HEK293T (cell line): Measurements from ENCODE around the gene EBF3.

Source experiments
- CTCF ChIA-PET: fragments of 350-600 bp; formaldehyde crosslinking; extraction: SDS; loops from one replicate; lab custom pipeline; 2021; ENCODE audit warnings: antibody characterized with exemption, inconsistent platforms; lab: Yijun Ruan, JAX
- POLR2A ChIA-PET: fragments of 350-600 bp; formaldehyde crosslinking; extraction: SDS; loops from one replicate; lab custom pipeline; 2020; ENCODE audit warnings: antibody characterized with exemption, inconsistent platforms; lab: Yijun Ruan, JAX
- DNase-seq: peaks from one replicate; pipeline ENCODE4 v3.0.0; 2012; ENCODE audit warnings: mixed read lengths; ENCODE audit errors: extremely low spot score
- ARNT ChIP-seq: fragments of 450-650 bp; IDR thresholded peaks from 2 replicates; pipeline ENCODE4 v1.6.1; 2017; ENCODE audit warnings: mild to moderate bottlenecking
- BHLHE40 ChIP-seq: fragments of 450-650 bp; IDR thresholded peaks from 2 replicates; pipeline ENCODE4 v1.6.1; 2016; ENCODE audit warnings: mild to moderate bottlenecking, moderate library complexity, borderline replicate concordance
- CTBP1 ChIP-seq: fragments of 450-650 bp; IDR thresholded peaks from 2 replicates; pipeline ENCODE4 v1.6.1; 2016; ENCODE audit warnings: borderline replicate concordance
- ELF4 ChIP-seq: fragments of 450-650 bp; IDR thresholded peaks from 2 replicates; pipeline ENCODE4 v1.6.1; 2017; ENCODE audit warnings: antibody characterized with exemption
- FOXA1 ChIP-seq: fragments of 450-650 bp; IDR thresholded peaks from 2 replicates; pipeline ENCODE4 v1.6.1; 2016; ENCODE audit warnings: mild to moderate bottlenecking
- FOXK2 ChIP-seq: fragments of 450-650 bp; IDR thresholded peaks from 2 replicates; pipeline ENCODE4 v1.6.1; 2016; ENCODE audit warnings: mild to moderate bottlenecking
- FOXM1 ChIP-seq: fragments of 450-650 bp; IDR thresholded peaks from 2 replicates; pipeline ENCODE4 v1.6.1; 2017; ENCODE audit warnings: mild to moderate bottlenecking, borderline replicate concordance
- HDGF ChIP-seq: fragments of 450-650 bp; IDR thresholded peaks from 2 replicates; pipeline ENCODE4 v1.6.1; 2017; ENCODE audit warnings: antibody characterized with exemption, borderline replicate concordance
- L3MBTL2 ChIP-seq: fragments of 450-650 bp; conservative IDR thresholded peaks from 2 replicates; pipeline ENCODE4 v1.6.1; 2016; ENCODE audit warnings: mild to moderate bottlenecking
- LEF1 ChIP-seq: fragments of 450-650 bp; IDR thresholded peaks from 2 replicates; pipeline ENCODE4 v1.6.1; 2017; ENCODE audit warnings: mild to moderate bottlenecking, borderline replicate concordance
- NFRKB ChIP-seq: fragments of 450-650 bp; IDR thresholded peaks from 2 replicates; pipeline ENCODE4 v1.6.1; 2016; ENCODE audit warnings: mild to moderate bottlenecking, moderate library complexity
- SP1 ChIP-seq: fragments of 450-650 bp; IDR thresholded peaks from 2 replicates; pipeline ENCODE4 v1.6.1; 2017
- SUZ12 ChIP-seq: fragments of 450-650 bp; IDR thresholded peaks from 2 replicates; pipeline ENCODE4 v1.6.1; 2016; ENCODE audit warnings: mild to moderate bottlenecking
- TARDBP ChIP-seq: fragments of 450-650 bp; IDR thresholded peaks from 2 replicates; pipeline ENCODE4 v1.6.1; 2016
- ZNF384 ChIP-seq: fragments of 450-650 bp; IDR thresholded peaks from 2 replicates; pipeline ENCODE4 v1.6.1; 2016
- TF ChIP-seq, protein P1 (sequence below): fragments of 450-650 bp; IDR thresholded peaks from 2 replicates; pipeline ENCODE4 v1.6.1; 2016

Gene EBF3

DNA sequence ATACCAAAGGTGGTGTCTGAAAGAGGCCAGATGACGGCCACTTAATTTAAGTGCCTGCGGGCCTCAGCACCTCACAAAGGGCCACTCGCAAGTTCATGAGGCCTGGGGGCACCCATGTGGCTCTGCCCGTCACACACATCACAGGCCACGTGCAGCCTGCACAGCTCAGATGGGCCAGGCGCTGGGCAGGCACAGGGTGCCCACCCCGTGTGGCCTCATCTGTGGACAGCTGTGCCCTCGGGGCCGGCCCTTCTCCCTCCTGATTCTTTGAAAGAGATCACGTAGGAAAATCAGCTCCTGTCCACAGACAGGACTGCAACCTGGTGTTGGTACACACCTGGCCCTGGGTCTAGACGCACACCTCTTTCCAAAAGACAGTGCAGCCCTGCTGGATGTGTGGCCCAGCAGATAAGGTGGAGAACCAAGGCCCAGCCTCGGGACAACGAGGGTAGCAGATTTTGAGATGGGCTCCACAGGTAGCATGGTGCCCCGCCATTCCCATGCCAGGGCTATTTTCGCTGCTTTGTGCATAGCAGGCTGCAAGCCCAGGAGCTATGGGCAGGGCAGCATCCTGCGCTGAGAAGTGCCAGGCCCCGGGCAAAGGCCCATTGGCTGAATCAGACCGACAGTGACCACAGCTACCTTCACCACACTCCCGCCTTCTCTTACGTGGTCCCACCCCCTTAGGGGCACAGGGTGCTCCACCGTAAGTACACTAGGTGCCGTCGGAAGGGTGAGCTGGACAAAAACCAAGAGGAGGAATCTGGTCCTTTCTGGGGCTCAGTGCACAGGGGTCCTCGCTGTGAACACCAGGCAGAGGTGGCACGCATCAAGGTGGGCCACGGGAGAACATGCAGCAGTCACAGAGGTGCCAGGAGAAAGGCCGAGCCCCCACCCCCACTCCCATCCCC is 124.5 kb downstream of the EBF3 start:
- TF ChIP-seq SUZ12 (no peak), BHLHE40 (no peak), ELF4 (no peak)
- TF ChIP-seq, protein P1, sequence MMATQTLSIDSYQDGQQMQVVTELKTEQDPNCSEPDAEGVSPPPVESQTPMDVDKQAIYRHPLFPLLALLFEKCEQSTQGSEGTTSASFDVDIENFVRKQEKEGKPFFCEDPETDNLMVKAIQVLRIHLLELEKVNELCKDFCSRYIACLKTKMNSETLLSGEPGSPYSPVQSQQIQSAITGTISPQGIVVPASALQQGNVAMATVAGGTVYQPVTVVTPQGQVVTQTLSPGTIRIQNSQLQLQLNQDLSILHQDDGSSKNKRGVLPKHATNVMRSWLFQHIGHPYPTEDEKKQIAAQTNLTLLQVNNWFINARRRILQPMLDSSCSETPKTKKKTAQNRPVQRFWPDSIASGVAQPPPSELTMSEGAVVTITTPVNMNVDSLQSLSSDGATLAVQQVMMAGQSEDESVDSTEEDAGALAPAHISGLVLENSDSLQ, result no peak
- DNase-seq, result no peak
- POLR2A ChIA-PET, result no interaction called here
- CTCF ChIA-PET, result no interaction called here

DNA sequence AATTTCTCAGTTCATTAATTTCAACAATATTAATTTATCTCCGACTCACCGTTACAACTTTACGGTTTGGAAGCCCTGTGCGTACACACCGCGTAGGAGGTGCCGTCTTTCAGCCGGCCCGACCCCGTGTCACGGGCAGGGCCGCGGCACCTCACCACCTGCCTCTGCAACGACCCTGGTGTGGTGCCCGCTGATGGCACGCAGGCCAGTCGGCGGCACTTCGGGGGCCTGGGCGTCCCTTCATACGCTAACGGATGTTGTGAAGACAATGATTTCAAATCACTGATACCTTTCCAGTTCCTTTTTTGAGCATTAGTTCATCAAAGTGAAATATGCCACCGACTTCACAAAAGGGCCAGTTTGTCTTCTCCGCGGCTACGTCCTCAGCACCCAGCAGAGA is 125.3 kb downstream of the EBF3 start:
- TF ChIP-seq, protein P1, result no peak
- TF ChIP-seq FOXA1 (no peak), HDGF (no peak), NFRKB (no peak), ELF4 (no peak), ARNT (no peak), SP1 (no peak), FOXK2 (no peak), L3MBTL2 (no peak), SUZ12 (no peak)
- no peak for DNase-seq
- CTCF ChIA-PET, result no interaction called here
- POLR2A ChIA-PET, result no interaction called here

DNA sequence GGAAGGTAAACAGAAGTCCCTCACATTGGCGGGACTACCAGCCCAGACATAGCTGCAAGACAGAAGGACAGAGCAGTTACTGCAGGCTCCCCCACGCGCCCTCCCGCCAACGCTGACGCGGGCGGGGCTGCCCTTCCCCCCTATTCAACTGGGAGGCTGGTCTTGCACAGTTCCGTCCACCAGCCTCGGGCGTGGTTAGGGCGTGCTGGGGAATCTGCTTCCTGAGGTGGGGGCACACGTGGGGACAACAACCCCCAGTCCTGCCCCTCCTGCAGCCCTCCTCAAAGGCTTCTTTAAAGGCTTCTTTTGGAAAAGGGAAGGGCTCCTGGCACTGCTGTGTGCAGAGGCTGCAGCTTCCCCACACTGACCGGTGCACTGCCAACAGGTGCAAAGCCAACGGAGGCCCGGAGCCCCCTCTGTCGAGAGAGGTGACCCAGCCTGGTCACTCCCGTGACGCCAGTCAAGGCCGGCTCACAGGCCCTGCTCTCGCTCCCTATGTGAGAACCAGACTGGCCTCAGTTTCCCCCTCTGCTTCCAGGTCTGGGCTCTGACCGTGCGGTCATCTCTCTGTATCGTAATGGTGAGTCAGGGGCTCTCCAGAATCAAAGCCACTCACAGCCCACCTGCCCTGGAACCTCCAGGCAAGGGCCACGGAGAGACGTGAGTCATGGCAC is 126.0 kb downstream of the EBF3 start:
- CTCF ChIA-PET, result no interaction called here
- POLR2A ChIA-PET, result no interaction called here

DNA sequence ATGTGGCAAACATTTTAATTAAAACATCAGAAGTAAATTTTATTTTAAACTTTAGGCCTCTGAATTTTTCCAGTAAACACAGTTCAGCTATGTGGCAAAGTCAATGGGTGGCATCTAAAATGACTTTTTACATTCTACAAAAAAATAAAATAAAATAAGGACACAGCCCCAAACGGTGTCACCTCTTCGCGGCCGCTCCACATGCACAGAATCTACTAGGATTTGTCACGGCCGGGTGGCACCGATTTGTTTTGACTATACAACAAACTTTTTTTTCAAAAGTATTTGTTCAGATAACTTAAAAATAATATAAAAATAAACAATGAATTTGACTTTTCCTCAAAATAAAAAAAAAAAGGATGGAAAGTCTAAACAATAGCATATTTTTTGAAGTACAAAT is 127.8 kb downstream of the EBF3 start:
- DNase-seq, result no peak
- TF ChIP-seq SP1 (no peak), BHLHE40 (no peak), FOXK2 (no peak), NFRKB (no peak), ELF4 (no peak), ZNF384 (no peak), SUZ12 (no peak), FOXA1 (no peak), L3MBTL2 (no peak), HDGF (no peak), FOXM1 (no peak), TARDBP (no peak), LEF1 (no peak), ARNT (no peak), CTBP1 (no peak)
- TF ChIP-seq, protein P1, result no peak
- ChIA-PET CTCF (no interaction called here), POLR2A (no interaction called here)

More for the DNA sequence above, 126.0 kb downstream of the EBF3 start:
- TF ChIP-seq SUZ12 (no peak), FOXK2 (no peak), NFRKB (no peak), ELF4 (no peak), TARDBP (no peak), HDGF (no peak), LEF1 (no peak), ZNF384 (no peak), CTBP1 (no peak), FOXM1 (no peak), SP1 (no peak), ARNT (no peak), FOXA1 (no peak), L3MBTL2 (no peak), BHLHE40 (no peak)
- TF ChIP-seq, protein P1, result no peak
- no peak for DNase-seq

DNA sequence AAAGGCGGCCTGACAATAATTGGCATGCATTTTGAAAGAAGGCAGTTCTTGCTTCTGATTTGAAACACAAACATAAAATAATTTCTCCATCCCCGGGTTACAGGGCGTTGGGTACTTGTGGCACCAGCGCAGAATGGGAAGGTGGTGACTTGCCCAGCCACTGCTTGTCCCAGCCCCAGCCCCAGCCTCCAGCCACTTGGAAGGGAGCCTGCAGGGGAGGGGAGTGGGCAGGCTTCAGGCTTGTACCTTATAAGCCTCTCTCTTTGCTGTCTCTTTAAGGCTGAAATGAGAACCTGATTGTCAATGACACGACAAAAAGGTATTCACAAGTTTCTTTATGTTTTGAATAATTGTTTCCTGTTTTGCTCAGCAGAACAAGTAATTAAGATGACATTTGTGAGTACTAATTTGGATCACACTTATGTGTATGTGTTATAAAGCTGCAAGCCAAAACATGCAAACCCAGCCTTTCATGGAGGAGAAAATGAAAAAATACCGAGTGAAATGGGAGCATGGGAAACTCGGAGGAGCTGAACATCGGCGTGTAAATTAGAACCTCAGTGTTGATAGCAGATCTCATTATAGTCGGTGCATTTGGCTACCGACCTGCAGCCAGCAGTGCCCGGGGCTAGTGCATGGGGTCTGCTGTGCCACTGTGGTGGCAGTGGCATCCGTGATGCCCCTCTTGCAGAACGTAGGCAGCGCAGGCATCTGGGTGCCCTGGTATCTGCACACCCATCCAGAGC is 129.9 kb downstream of the EBF3 start:
- DNase-seq, result no peak
- TF ChIP-seq L3MBTL2, result no peak
- ChIA-PET POLR2A (no interaction called here), CTCF (no interaction called here)
